GM18858 (cell line): ENCODE results near the gene IBA57.
A peak's percentile ranks its signal among the peaks of the same experiment; 100 is the strongest.

Source experiments
- ATAC-seq: cut with Tn5 transposase; IDR thresholded peaks from one replicate; pipeline ENCODE4 v1.9.1; 2021; ENCODE audit not compliant: unreplicated experiment

Gene IBA57

DNA sequence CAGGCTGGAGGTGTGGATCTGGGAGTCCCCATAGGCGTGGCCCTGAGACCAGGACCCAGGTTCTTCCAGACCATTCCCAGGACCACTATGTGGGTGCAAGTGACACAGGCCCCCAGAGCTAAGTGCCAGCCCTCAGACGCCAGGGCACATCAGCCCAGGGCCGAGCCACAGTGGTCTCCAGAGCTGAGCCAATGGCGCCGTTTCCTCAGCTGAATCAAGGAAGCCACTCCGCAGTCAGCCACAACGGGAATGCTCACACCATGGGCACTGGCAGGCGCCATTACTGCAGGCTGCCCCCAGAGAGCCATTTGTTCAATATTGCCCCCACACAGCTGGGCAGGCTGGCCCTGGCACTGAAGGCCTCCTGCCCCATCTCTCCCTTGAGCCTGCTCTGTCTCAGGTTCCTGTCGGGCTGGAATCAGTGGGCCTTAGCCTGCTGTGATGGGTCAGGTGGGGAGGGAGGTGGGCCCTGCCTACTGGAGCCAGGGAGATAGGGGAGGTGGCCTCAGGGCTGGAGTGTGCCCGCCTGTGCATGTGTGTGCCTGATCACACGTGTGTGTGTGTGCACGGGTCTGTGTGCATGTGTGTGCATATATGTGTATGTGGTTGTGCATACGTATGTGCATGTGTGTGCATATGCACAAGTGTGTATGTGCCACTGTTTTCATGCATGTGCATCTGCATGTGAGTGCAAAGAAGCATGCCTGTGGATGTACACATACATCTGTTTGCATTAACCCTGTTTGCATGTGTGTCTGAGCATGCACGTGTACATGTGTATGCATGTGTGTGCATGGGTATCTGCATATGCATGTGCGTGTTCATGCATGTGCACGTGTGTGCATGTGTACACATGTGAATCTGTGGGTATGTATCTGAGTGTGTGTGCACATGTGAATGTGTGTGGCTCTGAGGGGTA is 9.7 kb upstream of the IBA57 start:
- ATAC-seq: no peak

DNA sequence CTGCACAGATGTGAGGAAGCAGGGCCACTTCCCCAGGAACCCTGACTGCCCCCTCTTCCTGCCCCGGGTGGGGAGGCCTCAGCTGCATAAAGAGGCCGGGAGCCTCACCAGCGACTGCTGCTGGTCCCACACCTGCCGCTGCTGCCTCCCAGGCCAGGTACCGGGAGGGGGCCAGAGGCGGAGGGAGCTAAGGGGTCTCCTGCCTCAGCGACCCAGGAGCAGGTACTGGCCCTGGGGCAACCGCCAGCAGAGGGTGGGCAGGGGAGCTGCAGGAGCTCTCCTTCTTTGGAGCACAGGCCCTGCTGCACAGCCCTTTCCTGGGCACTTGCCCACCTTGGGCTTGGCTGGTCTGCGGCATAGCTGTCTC is 9.1 kb upstream of the IBA57 start:
- no peak for ATAC-seq

DNA sequence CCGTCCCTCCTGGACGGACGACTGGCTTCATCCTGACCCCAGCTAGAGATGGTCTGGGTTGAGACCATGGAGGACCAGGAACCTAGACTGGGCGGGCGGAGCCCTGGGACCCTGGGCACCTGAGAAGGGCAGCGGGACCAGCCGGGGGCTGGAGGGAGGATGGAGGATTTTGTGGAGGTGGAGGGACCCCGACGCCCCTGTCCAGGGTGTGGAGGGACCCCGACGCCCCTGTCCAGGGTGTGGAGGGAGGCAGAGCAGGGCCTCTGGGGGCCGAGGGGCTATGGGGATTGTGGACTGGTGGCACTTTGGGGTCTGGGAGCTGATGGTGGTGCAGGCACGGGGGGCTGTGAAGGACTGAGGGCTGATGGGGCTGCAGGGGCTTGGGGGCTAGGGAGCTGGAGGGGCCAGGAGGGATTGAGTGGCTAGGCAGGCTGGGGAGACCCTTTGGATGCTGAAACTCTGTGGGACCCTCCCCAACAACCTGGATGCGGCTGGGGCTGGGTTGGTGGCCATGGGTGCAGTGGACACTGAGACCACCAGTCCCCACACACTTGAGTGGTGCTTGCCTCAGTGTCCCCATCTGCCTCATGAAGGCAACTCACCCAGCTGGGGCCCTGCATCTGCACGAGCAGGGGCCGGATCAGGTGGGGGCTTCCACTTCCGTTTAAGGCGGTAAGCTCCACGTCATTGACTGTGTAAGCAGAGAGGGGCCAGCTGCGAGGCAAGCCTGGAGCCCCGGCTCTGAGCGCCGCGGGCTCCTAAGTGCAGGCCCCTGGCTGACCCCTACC is 8.5 kb upstream of the IBA57 start:
- no peak for ATAC-seq

DNA sequence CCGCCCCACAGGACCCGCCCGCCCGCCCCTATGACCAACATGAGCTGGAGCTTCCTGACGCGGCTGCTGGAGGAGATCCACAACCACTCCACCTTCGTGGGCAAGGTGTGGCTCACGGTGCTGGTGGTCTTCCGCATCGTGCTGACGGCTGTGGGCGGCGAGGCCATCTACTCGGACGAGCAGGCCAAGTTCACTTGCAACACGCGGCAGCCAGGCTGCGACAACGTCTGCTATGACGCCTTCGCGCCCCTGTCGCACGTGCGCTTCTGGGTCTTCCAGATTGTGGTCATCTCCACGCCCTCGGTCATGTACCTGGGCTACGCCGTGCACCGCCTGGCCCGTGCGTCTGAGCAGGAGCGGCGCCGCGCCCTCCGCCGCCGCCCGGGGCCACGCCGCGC is 7.9 kb upstream of the IBA57 start:
- no peak for ATAC-seq

DNA sequence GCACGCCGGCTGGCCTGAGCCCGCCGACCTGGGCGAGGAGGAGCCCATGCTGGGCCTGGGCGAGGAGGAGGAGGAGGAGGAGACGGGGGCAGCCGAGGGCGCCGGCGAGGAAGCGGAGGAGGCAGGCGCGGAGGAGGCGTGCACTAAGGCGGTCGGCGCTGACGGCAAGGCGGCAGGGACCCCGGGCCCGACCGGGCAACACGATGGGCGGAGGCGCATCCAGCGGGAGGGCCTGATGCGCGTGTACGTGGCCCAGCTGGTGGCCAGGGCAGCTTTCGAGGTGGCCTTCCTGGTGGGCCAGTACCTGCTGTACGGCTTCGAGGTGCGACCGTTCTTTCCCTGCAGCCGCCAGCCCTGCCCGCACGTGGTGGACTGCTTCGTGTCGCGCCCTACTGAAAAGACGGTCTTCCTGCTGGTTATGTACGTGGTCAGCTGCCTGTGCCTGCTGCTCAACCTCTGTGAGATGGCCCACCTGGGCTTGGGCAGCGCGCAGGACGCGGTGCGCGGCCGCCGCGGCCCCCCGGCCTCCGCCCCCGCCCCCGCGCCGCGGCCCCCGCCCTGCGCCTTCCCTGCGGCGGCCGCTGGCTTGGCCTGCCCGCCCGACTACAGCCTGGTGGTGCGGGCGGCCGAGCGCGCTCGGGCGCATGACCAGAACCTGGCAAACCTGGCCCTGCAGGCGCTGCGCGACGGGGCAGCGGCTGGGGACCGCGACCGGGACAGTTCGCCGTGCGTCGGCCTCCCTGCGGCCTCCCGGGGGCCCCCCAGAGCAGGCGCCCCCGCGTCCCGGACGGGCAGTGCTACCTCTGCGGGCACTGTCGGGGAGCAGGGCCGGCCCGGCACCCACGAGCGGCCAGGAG is 7.2 kb upstream of the IBA57 start:
- ATAC-seq: no peak

DNA sequence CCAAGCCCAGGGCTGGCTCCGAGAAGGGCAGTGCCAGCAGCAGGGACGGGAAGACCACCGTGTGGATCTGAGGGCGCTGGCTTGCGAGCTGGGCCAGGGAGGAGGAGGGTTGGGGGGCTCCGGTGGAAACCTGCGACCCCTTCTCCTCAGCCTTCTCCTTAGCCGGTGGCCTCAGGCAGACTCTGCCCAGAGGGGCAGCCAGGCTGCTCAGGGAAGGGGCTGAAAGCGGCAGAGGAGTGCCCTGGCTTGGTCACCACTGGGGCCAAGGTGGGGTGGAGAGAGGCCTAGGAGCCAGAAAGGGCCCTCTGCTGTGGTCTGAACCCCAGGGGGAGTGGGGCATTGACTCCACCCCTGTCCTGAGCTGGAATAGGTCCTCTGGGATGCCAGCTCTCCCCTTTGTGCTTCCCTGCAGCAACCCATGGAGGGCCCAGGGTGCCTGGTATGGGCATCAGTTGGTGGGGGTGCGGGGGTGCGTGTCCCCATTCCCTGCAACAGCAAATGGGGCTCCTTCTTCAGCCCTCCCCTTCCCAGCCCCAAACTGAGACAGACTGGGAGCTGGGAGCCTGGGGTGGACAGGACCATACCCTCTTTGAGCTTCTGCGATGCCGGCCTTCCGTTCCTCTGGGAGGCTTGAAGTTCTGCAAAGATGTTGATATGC is 6.5 kb upstream of the IBA57 start:
- ATAC-seq: no peak

DNA sequence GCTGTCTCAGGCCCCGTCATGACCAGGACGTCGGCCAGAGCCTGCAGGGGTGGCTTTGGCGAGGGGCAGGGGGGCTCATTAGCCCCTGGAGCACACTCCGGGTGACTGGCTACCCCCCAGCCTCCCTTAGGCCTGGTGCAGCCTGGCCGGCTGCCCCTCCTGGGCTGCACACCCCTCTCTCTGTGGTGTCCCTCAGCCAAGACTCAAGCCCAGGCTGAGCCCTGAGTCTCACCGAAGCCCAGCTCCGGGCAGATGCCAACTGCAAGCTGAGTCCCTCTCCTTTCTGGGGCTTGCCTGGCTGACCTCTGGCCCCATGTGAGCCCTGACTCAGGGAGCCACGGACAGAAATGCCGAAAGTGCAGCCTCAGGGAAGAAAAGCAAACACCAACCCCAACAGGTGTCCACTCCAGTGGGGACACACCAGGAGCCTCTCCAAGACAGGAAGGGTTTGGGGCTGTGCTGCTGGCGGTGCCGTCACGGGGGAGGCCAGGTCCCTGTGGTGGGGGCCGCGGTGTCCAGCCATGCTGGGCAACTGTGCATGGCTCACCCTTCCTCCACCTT is 5.3 kb upstream of the IBA57 start:
- ATAC-seq: no peak

DNA sequence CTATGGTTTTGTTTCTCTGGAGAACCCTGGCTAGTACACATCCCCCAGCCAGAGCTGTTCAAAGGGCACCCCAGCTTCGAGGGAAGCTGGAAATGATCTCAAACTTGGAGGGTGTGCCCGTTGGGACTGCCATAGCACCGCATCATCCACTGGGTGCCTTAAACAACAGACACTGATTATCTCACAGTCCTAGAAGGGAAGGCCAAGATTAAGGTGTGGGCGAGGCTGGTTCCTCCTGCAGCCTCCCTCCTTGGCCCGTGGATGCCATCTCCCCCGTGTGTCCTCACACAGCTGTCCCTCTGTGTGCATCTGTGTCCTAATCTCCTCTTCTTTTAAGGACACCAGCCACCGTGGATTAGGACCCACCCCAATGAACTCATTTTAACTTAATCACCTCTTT is 4.2 kb upstream of the IBA57 start:
- no peak for ATAC-seq

DNA sequence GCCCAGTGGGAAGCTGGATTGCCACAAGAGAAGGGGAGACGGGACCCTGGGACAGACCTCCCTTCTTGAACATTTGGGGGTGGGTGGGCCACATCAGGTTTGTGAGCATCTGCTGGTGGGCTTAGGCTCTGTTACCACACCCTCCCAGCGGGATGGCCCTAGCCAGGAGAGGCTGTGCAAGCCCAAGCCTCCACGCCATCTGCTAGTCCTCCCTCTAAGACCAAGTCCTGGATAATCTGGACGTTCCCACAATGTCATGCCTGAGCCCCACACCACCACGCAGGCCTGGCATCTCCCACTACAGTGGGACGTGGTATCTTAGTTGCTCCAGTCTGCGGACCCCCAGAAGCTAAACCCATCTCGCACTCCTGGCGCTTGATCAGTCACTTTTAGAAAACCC is 3.7 kb upstream of the IBA57 start:
- ATAC-seq: no peak

DNA sequence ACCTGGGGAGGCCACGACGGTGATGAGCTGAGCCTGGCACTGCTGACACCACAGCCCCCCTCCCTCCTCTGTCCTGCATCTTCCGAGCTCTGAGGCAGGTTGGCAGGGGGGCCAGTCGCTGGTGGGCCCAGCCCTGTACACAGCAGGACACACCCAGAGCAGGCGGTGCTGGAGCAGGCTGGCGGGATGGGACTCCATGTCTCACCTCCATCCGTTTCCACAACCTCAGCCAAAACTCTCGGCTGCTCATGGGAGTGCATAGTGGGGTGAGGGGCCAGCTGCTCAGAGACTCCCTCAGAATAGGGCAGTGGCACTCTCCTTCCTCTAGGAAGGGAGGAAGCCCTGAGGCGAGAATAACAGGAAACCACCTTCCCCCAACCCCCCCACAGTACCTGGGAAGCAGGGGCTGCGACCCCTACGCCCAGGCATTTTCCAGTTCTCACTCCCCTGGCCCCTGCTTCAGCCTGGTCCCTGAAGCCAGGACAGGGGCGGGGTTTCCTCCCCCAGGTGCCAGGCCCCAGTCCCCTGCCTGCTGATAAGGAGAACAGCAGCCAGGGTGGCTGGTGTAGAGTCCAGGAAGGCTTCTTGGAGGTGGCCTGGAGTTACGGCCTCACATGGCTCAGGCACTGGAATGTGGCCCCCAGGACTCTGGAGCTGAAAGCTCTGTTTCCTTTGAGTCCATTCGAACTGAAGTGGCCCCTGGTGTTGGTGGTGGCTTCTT is 3.2 kb upstream of the IBA57 start:
- ATAC-seq: no peak

DNA sequence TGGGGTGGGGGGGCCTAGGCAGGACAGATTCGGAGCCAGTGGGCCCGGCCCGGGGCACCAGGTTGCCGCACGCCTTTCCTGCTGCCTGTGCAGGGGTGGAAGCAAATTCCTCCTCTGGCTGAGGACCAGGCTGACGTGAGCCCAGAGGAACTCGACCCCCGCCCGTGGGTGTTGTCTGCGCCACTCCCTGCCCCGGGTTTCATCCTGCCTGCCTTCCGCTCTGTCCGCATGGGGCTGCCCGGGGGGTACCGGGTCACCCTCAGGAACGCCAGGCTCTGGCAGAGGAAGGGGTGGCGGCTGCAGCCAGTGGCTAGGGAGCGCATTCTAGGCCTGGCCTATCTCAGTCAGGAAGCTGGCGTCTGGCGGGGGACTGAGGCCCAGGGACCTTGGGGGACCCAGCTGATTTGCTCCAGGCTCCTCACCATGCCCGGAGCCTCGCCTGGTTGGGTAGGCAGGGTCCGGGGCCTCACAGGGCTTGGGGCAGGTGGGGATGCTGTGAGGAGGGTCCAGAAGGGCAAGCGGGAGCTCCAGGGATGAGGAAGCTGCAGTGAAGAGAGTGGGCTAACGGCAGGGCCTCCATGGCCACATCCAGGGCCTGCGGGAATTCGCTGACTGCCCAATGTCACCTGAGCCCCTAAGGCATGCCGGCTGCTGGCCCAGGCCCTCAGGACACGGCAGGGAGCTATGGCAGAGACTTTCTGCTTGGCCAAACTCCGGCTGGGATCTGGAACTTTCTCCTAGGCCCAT is 2.4 kb upstream of the IBA57 start:
- ATAC-seq: no peak

DNA sequence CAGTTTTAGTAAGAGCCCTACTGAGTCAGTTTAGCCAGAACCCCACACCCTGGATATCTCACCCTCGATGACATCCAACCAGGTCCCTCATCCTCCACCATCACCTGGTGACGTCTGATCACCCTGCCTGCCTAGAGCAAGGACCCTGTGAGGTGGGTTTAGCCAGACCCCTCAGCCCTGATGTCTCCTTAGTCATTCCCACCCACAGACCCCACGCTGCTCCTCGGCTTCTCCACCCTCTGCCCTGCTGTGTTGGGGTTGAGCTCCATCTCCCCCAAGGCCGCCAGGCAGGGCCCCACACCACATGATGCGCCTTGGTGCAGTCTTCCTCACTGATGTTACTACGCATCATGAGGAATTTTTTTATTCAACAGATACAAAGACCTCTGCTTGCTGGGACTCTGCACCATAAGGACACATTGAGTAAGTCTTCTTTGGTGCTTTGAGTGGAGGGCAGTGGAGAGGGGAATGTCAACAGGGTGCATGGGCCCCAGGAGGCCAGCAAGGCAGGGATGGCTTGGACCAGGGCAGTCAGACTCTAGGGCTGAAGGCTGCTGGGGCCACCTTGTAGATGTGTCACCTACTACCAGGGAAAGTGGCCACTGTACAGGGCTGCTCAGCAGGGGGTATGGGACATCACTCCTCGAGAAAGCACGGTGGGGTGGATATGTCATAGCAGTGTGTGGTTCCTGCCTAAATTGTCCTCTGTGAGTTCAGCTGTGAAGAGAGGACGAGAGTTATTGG is 1.7 kb upstream of the IBA57 start:
- no peak for ATAC-seq

DNA sequence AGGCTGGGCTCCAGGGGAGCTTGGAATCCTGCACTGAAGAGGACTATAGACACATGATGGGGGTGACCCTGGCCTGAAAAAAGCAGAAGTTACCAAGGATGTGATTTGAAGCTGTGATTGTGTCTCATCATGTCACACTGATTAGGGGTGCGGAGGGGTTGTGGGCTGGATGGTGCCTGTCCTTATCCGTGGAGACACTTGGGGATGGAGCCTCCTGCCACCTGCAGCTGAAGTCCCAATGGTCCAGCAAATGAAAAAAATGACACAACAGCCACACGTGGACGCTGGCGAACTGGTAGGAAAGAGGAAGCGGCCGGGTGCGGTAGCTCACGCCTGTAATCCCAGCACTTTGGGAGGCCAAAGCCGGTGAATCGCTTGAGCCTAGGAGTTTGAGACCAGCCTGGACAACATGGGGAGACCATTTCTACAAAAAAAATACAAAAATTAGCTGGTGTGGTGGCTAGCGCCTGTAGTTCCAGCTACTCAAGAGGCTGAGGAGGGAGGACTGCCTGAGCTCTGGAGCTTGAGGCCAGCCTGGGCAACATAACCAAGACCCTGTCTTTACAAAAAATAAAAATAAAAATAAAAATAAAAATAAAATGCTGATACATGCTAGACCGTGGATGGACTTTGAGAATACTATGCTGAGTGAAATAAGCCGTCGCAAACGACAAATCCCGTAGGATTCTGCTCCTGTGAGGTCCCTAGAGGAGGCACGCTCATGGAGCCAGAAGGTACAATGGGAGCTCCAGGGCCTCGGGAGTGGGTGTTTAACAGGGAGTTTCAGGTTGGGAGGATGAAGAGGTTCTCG is 838 bp upstream of the IBA57 start:
- peak; percentile 1 for ATAC-seq

DNA sequence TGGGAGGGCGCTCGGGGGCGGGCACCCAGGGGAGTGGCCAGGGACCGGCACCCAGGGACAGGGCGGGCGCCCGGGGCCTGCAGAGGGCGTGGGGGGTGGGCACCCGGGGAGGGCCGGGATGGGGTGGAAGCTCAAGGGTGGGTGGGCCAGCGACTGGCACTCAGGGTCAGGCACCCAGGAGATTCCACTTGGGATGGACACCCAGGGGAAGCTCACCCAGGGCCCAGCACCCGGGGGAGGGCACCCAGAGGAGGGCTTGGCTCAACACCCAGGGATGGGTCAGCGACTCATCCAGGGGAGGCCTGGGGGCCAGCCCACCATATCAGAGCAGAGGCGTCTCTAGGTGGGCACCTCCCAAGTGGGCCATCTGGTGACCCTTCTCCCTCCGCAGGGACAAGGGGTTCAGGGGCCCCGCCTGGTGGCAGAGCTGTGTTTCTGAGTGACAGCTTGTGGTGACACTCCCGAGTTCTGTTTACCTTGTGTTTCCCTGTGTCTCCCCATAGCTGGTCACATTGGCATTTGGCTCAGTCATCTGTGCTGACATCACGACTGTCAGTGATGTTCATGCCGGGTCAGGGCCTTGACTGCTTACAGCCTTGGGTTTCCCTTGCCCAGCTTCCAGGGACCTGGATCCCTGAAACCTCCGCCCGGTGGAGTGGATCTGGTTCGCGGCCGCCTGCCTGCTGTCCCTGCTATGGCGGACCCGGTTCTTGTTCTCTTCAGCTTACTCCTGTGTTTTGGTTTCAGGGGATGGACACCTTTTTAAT is 749 bp downstream of the IBA57 start:
- peak; percentile 20 for ATAC-seq

DNA sequence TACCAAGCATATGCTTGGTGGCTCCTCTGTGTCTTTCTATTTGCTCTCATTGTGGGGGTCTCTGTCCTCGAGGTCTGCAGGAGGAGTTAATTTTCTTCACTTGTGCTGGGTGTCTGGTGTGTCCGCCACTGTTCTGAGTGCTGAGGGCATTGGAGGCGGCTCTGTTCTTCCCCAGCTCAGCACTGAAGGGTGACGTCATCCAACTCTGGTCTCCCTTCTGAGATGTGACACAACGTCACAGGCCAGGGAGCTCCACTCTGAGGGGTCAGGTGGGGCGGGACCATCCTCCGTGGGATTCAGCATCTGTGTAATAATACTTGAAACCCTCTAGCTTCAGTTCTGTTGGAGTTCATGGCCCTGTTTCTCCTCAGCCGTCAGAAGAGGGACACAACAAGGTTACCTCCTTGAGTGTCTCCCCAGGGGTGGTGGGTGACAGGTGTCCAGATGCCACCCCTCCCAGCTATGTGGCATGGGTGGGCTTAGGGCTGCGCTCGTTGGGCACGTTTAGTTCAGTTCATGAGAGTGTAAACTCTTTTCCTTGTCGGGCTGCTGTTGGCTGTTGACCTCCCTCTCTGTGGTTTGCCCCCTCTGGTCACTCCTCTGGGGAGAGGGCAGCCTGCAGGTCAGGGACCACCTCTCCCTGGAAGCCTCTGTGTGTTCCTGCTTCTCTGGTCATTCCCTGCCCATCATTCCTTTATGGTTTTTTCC is 3.1 kb downstream of the IBA57 start:
- ATAC-seq: no peak

DNA sequence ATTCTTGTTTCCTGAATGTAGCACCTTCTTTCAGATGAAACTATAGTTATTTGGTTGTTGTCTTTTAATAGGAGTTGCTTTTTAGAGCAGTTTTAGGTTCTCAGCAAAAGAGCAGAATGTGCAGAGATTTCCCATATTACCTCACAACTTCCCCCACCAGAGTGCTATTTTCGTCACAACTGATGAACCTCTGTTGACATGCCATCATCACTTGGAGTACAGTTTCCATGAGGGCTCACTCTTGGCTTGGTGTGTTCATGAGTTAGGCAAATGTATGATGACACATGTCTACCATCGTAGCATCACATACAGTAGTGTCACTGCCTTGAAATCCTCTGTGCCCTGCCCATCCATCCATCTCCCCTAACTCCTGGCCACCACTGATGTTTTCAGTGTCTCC is 3.7 kb downstream of the IBA57 start:
- ATAC-seq: no peak
